HepG2 (cell line): ENCODE data around the gene CFAP210. TPM values are rescaled to one million over a fixed set of nuclear protein-coding genes. Genes with fewer than 3 reads are reported as not detected.
A peak's percentile ranks its signal among the peaks of the same experiment; 100 is the strongest.

Experiments used
- AGO1 ChIP-seq: fragments of 200-400 bp; formaldehyde crosslinking; IDR thresholded peaks from 2 replicates; pipeline ENCODE4 v1.6.1; 2017; ENCODE audit warnings: mild to moderate bottlenecking, low read depth, low read length, moderate library complexity; ENCODE audit not compliant: poor library complexity, severe bottlenecking
- ARID3A ChIP-seq: IDR thresholded peaks from 2 replicates; pipeline ENCODE4 v1.6.1; 2012; ENCODE audit warnings: low read depth, low read length, improper control_type of control experiment
- ELF4 ChIP-seq: sonication (generic); formaldehyde crosslinking; IDR thresholded peaks from 2 replicates; pipeline ENCODE4 v1.5.0; 2020; ENCODE audit warnings: missing genetic modification reagents, mild to moderate bottlenecking, moderate library complexity, borderline replicate concordance
- FOXA3 ChIP-seq: IDR thresholded peaks from 2 replicates; pipeline ENCODE4 v1.6.1; 2016; ENCODE audit warnings: missing genetic modification reagents, missing compliant biosample characterization
- GPBP1L1 ChIP-seq: sonication (generic); formaldehyde crosslinking; IDR thresholded peaks from 2 replicates; pipeline ENCODE4 v1.5.0; 2020; ENCODE audit warnings: mild to moderate bottlenecking, missing genetic modification reagents
- HIC2 ChIP-seq: sonication (generic); formaldehyde crosslinking; IDR thresholded peaks from 2 replicates; pipeline ENCODE4 v1.9.0; 2022; ENCODE audit warnings: low read depth, missing genetic modification reagents
- MZF1 ChIP-seq: sonication (generic); formaldehyde crosslinking; IDR thresholded peaks from 2 replicates; pipeline ENCODE4 v1.8.1; 2023; ENCODE audit warnings: mild to moderate bottlenecking, missing genetic modification reagents, borderline replicate concordance
- NPAS2 ChIP-seq: sonication (generic); formaldehyde crosslinking; IDR thresholded peaks from 2 replicates; pipeline ENCODE4 v1.8.0; 2022; ENCODE audit warnings: mild to moderate bottlenecking, missing genetic modification reagents, borderline replicate concordance
- NR1H2 ChIP-seq: sonication (generic); formaldehyde crosslinking; IDR thresholded peaks from 2 replicates; pipeline ENCODE4 v1.8.1; 2022; ENCODE audit warnings: low read depth, missing genetic modification reagents, borderline replicate concordance
- PBX3 ChIP-seq: sonication (generic); formaldehyde crosslinking; IDR thresholded peaks from 2 replicates; pipeline ENCODE4 v1.8.1; 2023; ENCODE audit warnings: missing genetic modification reagents, inconsistent platforms, borderline replicate concordance
- RBM22 ChIP-seq: fragments of 200-400 bp; formaldehyde crosslinking; optimal IDR thresholded peaks from 2 replicates; pipeline ENCODE3; 2017; ENCODE audit warnings: mild to moderate bottlenecking, low read length, moderate library complexity
- SPEN ChIP-seq: sonication (generic); formaldehyde crosslinking; IDR thresholded peaks from 2 replicates; pipeline ENCODE4 v1.5.1; 2020; ENCODE audit warnings: low read depth, mild to moderate bottlenecking, missing genetic modification reagents
- SRSF4 ChIP-seq: fragments of 200-400 bp; formaldehyde crosslinking; IDR thresholded peaks from one replicate; pipeline ENCODE4 v1.6.1; 2018; ENCODE audit warnings: mild to moderate bottlenecking, low read depth, low read length, moderate library complexity; ENCODE audit not compliant: poor library complexity, severe bottlenecking
- ZFP62 ChIP-seq: sonication (generic); formaldehyde crosslinking; IDR thresholded peaks from 2 replicates; pipeline ENCODE4 v1.4.0; 2020; ENCODE audit warnings: missing genetic modification reagents
- ZKSCAN5 ChIP-seq: sonication (generic); formaldehyde crosslinking; IDR thresholded peaks from 2 replicates; pipeline ENCODE4 v1.5.1; 2020; ENCODE audit warnings: mild to moderate bottlenecking, missing genetic modification reagents
- ZNF143 ChIP-seq: sonication (generic); formaldehyde crosslinking; IDR thresholded peaks from 2 replicates; pipeline ENCODE4 v1.4.0; 2020; ENCODE audit warnings: missing genetic modification reagents
- ZNF253 ChIP-seq: sonication (generic); formaldehyde crosslinking; IDR thresholded peaks from 2 replicates; pipeline ENCODE4 v1.8.0; 2022; ENCODE audit warnings: mild to moderate bottlenecking, missing genetic modification reagents, borderline replicate concordance
- ZNF841 ChIP-seq: sonication (generic); formaldehyde crosslinking; IDR thresholded peaks from 2 replicates; pipeline ENCODE4 v1.8.1; 2023; ENCODE audit warnings: missing genetic modification reagents, borderline replicate concordance
- polyA plus RNA-seq, 8 experiments: library from polyadenylated mRNA; depleted of rRNA in 3 of 8; stranded (reverse) in 7 of 8; unstranded in 1 of 8; fragments of >200 nt; fragmentation: Illumina TruSeq in 4 of 8; extraction: Trizol in 4 of 8; gene quantifications; 2 replicates each; pipeline versions ENCODE4 v1.2.1 to v1.2.3, GENCODE V29; 2011 to 2016; ENCODE audit warnings: low read depth in 4 of 8, missing spikeins in 1 of 8, mixed read lengths in 1 of 8; ENCODE audit not compliant: insufficient read depth in 1 of 8
- total RNA-seq, 5 experiments: library from RNA; depleted of rRNA; stranded (reverse); fragments of >200 nt; fragmentation: Illumina TruSeq; extraction: Trizol; gene quantifications; 2 replicates each; pipeline ENCODE4 v1.2.3, GENCODE V29; 2016; ENCODE audit warnings: low read depth in 1 of 5
- TF ChIP-seq, protein P1 (sequence below): sonication (generic); formaldehyde crosslinking; conservative IDR thresholded peaks from 2 replicates; pipeline ENCODE4 v1.5.0; 2020; ENCODE audit warnings: missing genetic modification reagents
- TF ChIP-seq, protein P2 (sequence below): sonication (generic); formaldehyde crosslinking; IDR thresholded peaks from 2 replicates; pipeline ENCODE4 v1.8.0; 2022; ENCODE audit warnings: missing genetic modification reagents, mild to moderate bottlenecking, borderline replicate concordance

Gene CFAP210
- total and polyA plus RNA-seq, 2 of the 13 experiments (the other 11 are each of a cell fraction or from before 2014, with no cell fraction given) = 0.18 TPM; not detected in 1

DNA sequence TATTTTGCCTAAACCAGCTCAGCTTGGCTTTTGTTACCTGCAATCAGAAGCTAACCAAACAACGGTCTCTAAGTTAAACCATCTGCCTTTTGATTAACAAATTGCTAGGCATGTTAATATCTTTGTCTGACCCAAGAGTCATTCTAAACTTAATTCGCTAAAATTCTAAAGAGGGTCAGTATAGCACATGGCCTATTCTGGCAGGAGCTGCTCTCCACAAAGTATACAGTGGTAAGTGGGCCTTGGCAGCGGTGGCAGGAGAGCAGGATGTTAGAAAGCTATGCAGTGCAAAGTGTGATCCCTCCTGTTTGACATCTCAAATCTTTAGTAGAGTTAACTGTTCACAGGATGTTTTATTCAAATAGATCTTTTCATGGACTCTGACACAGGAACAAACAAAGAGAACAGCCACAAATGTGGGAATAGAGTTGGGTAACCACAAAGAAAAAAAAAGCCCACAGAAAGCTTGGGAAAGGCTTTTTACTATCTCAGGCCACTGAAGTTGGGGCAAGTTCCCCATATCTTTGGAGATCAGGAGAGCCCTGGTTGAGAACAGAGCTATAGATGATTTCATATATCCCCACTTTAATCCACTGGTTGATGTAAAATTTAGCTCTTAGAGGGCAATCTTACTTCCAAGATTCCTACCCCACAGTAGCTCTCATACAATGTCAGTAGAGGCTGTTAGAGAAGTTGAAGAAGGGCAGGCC, 10.6 kb downstream of the CFAP210 start (continued):
- no peak for TF ChIP-seq RBM22
- TF ChIP-seq, protein P1, sequence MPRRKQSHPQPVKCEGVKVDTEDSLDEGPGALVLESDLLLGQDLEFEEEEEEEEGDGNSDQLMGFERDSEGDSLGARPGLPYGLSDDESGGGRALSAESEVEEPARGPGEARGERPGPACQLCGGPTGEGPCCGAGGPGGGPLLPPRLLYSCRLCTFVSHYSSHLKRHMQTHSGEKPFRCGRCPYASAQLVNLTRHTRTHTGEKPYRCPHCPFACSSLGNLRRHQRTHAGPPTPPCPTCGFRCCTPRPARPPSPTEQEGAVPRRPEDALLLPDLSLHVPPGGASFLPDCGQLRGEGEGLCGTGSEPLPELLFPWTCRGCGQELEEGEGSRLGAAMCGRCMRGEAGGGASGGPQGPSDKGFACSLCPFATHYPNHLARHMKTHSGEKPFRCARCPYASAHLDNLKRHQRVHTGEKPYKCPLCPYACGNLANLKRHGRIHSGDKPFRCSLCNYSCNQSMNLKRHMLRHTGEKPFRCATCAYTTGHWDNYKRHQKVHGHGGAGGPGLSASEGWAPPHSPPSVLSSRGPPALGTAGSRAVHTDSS (CRISPR knock-in tag) = no peak
- TF ChIP-seq ELF4 (CRISPR knock-in tag) = no peak
- peak; percentile 98 for TF ChIP-seq ARID3A
- no peak for TF ChIP-seq NPAS2 (CRISPR knock-in tag)
- peak; percentile 92 for TF ChIP-seq FOXA3 (CRISPR knock-in tag)
- TF ChIP-seq ZFP62 (CRISPR knock-in tag) = no peak
- no peak for TF ChIP-seq ZNF143 (CRISPR knock-in tag)
- TF ChIP-seq, protein P2, sequence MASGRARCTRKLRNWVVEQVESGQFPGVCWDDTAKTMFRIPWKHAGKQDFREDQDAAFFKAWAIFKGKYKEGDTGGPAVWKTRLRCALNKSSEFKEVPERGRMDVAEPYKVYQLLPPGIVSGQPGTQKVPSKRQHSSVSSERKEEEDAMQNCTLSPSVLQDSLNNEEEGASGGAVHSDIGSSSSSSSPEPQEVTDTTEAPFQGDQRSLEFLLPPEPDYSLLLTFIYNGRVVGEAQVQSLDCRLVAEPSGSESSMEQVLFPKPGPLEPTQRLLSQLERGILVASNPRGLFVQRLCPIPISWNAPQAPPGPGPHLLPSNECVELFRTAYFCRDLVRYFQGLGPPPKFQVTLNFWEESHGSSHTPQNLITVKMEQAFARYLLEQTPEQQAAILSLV = no peak
- peak; percentile 42; the same call in 1 of the 2 replicates for TF ChIP-seq SPEN (CRISPR knock-in tag)
- TF ChIP-seq HIC2 = peak; percentile 68; the same call in 1 of the 2 replicates
- TF ChIP-seq GPBP1L1 (CRISPR knock-in tag) = no peak
- TF ChIP-seq ZKSCAN5 = no peak
- TF ChIP-seq NR1H2 (CRISPR knock-in tag) = no peak
- no peak for TF ChIP-seq SRSF4
- TF ChIP-seq PBX3 (CRISPR knock-in tag) = no peak
- no peak for TF ChIP-seq ZNF841 (CRISPR knock-in tag)
- no peak for TF ChIP-seq MZF1 (CRISPR knock-in tag)
- no peak for TF ChIP-seq ZNF253 (CRISPR knock-in tag)
- no peak for TF ChIP-seq AGO1
